SU-DHL-6 (cell line): ENCODE data around the gene KIF3A.

Experiments
- H2AFZ ChIP-seq: fragments of 200-600 bp; sonication (generic); 2 replicates; pipeline ENCODE4 v1.6.1; 2014; ENCODE audit warnings: low read depth, mild to moderate bottlenecking, moderate library complexity, mixed read lengths, antibody characterized with exemption, low read length; ENCODE audit not compliant: severe bottlenecking
- H3F3A ChIP-seq: fragments of 200-600 bp; shearing (Covaris generic); 2 replicates; pipeline ENCODE4 v1.6.0; 2016; ENCODE audit warnings: antibody characterized with exemption, mild to moderate bottlenecking; ENCODE audit not compliant: insufficient read depth
- H3K27ac ChIP-seq: fragments of 200-600 bp; sonication (generic); 2 replicates; pipeline ENCODE4 v1.5.1; 2016; ENCODE audit warnings: low read depth, mild to moderate bottlenecking, low read length, moderate library complexity, mixed read lengths
- H3K27me3 ChIP-seq: fragments of 200-600 bp; sonication (generic), shearing (Covaris generic); 2 replicates; pipeline ENCODE4 v1.6.0; 2014; ENCODE audit warnings: mild to moderate bottlenecking, low read length
- H3K36me3 ChIP-seq: fragments of 200-600 bp; sonication (generic); 2 replicates; pipeline ENCODE4 v1.6.1; 2014; ENCODE audit warnings: mild to moderate bottlenecking, low read length, mixed read lengths
- H3K4me2 ChIP-seq: fragments of 300-600, 200-600 bp; shearing (Covaris generic), sonication (generic); 2 replicates; pipeline ENCODE4 v1.6.0; 2014; ENCODE audit warnings: low read length, low read depth, mild to moderate bottlenecking; ENCODE audit not compliant: poor library complexity, severe bottlenecking
- H3K4me3 ChIP-seq: fragments of 200-600 bp; sonication (generic); 2 replicates; pipeline ENCODE4 v1.5.1; 2014; ENCODE audit warnings: antibody characterized with exemption, low read length, mild to moderate bottlenecking, mixed read lengths; ENCODE audit not compliant: insufficient read depth, poor library complexity, severe bottlenecking
- H3K79me2 ChIP-seq: fragments of 200-600 bp; sonication (generic); 2 replicates; pipeline ENCODE4 v1.6.1; 2014; ENCODE audit warnings: mild to moderate bottlenecking, low read length, moderate library complexity; ENCODE audit not compliant: insufficient read depth
- H3K9ac ChIP-seq: fragments of 200-600 bp; sonication (generic); 2 replicates; pipeline ENCODE4 v1.7.0; 2014; ENCODE audit warnings: mild to moderate bottlenecking, low read length
- H3K9me2 ChIP-seq: fragments of 200-600 bp; sonication (generic); replicated peaks from 2 replicates; pipeline ENCODE4 v1.6.1; 2014; ENCODE audit warnings: low read length; ENCODE audit not compliant: insufficient read depth
- H3K9me3 ChIP-seq: fragments of 200-600 bp; sonication (generic); 2 replicates; pipeline ENCODE4 v1.6.1; 2014; ENCODE audit warnings: low read length, mixed read lengths; ENCODE audit not compliant: insufficient read depth
- H4K20me1 ChIP-seq: fragments of 200-600 bp; sonication (generic); 2 replicates; pipeline ENCODE4 v1.6.1; 2014; ENCODE audit warnings: low read depth, mild to moderate bottlenecking, antibody characterized with exemption, low read length, moderate library complexity, mixed read lengths
- EZH2phosphoT487 ChIP-seq: fragments of 200-600 bp; sonication (generic), shearing (Covaris generic); conservative IDR thresholded peaks from 2 replicates; pipeline ENCODE4 v1.6.1; 2018; ENCODE audit warnings: mild to moderate bottlenecking, antibody characterized with exemption, low read length, moderate library complexity, mixed read lengths
- TF ChIP-seq, protein P1 (sequence below): fragments of 200-600 bp; sonication (generic); IDR thresholded peaks from one replicate; pipeline ENCODE4 v1.5.1; 2017; ENCODE audit warnings: antibody characterized with exemption, mild to moderate bottlenecking, low read length, moderate library complexity; ENCODE audit not compliant: insufficient read depth, poor library complexity, severe bottlenecking

Gene KIF3A

DNA sequence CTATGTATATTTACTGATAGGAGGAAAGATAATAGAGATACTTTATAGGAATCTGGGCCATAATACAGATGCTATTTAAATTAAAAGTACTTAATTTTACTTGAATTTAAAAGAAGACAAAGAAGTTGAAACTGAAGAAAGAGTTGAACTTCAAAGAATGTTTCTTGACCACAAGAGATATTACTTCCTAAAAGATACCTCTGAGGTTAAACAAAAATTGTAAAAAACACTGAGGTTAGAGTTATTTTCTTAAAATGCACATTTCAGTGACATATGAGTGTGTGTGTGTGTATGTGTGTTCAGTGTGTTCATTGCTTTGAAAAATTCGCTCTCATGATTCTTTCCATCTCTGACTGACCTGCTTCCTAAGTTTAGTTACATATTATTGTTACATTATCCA is 43.2 kb upstream of the KIF3A start:
- Histone ChIP-seq H3K4me2 (no peak overlapping the region), H3K4me3 (no peak overlapping the region), H3K9me3 (no peaks in the 10 kb centered on the region), H3F3A (no peaks in the 10 kb centered on the region), H3K27ac (no peak overlapping the region), H3K9me2 (no peaks in the 10 kb centered on the region), H3K79me2 (no peaks in the 10 kb centered on the region), H3K27me3 (no peaks in the 10 kb centered on the region), H2AFZ (no peak overlapping the region), H4K20me1 (no peaks in the 10 kb centered on the region), H3K9ac (no peak overlapping the region), H3K36me3 (no peaks in the 10 kb centered on the region)
- no peak for TF ChIP-seq EZH2phosphoT487
- TF ChIP-seq, protein P1, sequence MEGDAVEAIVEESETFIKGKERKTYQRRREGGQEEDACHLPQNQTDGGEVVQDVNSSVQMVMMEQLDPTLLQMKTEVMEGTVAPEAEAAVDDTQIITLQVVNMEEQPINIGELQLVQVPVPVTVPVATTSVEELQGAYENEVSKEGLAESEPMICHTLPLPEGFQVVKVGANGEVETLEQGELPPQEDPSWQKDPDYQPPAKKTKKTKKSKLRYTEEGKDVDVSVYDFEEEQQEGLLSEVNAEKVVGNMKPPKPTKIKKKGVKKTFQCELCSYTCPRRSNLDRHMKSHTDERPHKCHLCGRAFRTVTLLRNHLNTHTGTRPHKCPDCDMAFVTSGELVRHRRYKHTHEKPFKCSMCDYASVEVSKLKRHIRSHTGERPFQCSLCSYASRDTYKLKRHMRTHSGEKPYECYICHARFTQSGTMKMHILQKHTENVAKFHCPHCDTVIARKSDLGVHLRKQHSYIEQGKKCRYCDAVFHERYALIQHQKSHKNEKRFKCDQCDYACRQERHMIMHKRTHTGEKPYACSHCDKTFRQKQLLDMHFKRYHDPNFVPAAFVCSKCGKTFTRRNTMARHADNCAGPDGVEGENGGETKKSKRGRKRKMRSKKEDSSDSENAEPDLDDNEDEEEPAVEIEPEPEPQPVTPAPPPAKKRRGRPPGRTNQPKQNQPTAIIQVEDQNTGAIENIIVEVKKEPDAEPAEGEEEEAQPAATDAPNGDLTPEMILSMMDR, result no peak

DNA sequence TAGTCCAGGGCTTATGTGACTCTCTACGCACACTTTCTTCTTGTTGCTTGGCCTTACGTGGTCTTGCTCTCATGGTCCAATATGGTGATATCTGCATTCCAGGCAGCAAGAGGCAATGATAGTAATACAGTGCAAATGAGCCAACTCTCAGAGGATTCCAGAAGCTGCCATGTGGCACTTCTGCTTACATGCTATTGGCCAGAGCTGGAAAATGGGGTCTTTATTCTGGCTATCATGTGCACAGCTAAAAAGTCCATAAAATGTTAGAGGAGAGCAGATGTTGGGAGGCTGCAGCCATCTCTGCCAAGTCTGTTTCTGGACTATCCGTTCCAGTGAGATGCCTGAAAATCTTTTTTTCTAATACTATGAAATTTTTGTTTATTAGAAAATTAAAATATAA is 42.6 kb upstream of the KIF3A start:
- Histone ChIP-seq H4K20me1 (no peaks in the 10 kb centered on the region), H3K9ac (no peak overlapping the region), H3F3A (no peaks in the 10 kb centered on the region), H3K9me2 (no peaks in the 10 kb centered on the region), H3K9me3 (no peaks in the 10 kb centered on the region), H3K4me3 (no peak overlapping the region), H3K27me3 (no peaks in the 10 kb centered on the region), H3K36me3 (no peaks in the 10 kb centered on the region), H2AFZ (no peak overlapping the region), H3K79me2 (no peaks in the 10 kb centered on the region), H3K4me2 (no peak overlapping the region), H3K27ac (no peak overlapping the region)
- no peak for TF ChIP-seq EZH2phosphoT487
- TF ChIP-seq, protein P1, result no peak

DNA sequence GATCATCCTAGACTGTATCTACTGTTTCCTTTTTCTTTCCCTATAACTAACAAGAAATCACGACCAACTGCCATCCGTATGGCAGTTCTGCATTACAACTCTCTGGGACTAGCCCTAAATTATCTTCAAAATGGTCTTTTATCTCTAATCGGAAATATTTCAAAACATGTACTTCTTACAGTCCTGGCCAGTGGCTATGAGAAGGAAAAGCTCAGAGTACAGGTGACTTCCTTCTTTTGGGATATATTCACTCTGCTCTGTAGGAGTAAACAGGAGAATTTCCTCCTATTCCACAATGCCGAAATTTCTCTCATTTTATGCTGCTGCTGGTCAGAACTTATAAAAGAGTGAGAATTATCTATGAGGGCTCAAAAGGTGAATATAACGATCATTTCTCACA is 41.5 kb upstream of the KIF3A start:
- Histone ChIP-seq H3K4me2 (no peak overlapping the region), H2AFZ (no peak overlapping the region), H3K27me3 (no peaks in the 10 kb centered on the region), H4K20me1 (no peaks in the 10 kb centered on the region), H3K9me2 (no peaks in the 10 kb centered on the region), H3K4me3 (no peak overlapping the region), H3K9ac (no peak overlapping the region), H3K9me3 (no peaks in the 10 kb centered on the region), H3K79me2 (no peaks in the 10 kb centered on the region), H3K36me3 (no peaks in the 10 kb centered on the region), H3K27ac (no peak overlapping the region), H3F3A (no peaks in the 10 kb centered on the region)
- TF ChIP-seq, protein P1, result no peak
- no peak for TF ChIP-seq EZH2phosphoT487

DNA sequence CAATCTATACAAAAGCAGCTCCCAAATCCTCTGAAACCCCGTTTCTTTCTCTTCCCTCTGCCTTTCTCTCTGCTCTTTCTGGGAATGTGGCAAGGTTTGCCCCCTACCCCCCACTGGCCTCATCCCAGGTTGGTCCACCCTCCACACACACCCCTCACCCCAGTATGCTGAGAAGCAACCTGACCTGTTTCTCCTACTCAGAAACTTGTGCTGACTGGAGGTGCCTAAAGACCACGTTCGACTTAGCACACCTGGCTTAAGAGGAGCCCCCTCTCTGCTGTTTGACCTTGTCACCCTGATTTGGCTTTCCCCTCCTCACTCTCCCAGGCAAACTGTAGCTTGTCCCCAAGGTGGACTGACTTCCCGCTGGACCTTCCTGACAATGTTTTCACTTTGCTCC is 40.8 kb upstream of the KIF3A start:
- no peaks in the 10 kb centered on the region for H3K36me3 ChIP-seq
- no peak overlapping the region for H3K4me3 ChIP-seq
- no peak overlapping the region for H3K9ac ChIP-seq
- no peak overlapping the region for H2AFZ ChIP-seq
- H3K27ac ChIP-seq, result no peak overlapping the region
- H3K27me3 ChIP-seq, result no peaks in the 10 kb centered on the region
- H3K79me2 ChIP-seq, result no peaks in the 10 kb centered on the region
- no peaks in the 10 kb centered on the region for H3K9me3 ChIP-seq
- TF ChIP-seq EZH2phosphoT487, result no peak
- TF ChIP-seq, protein P1, result no peak
- no peaks in the 10 kb centered on the region for H3F3A ChIP-seq
- H4K20me1 ChIP-seq, result no peaks in the 10 kb centered on the region
- no peaks in the 10 kb centered on the region for H3K9me2 ChIP-seq
- H3K4me2 ChIP-seq, result no peak overlapping the region
